Activated T-helper 1 cell treated with anti-CD3 and anti-CD28 coated beads, Interleukin-12 subunit alpha, Interleukin-12 subunit beta, Interleukin-2, Interleukin-4 antibody, amounts not matched to agents 30 ng/mL and 10 ng/mL and 1 ng/mL, durations not matched to agents 14 hours and 24 hours and 36 hours (primary cell): ENCODE results near the gene PCNX1. TPM values are rescaled to one million over a fixed set of nuclear protein-coding genes. Genes with fewer than 3 reads are reported as not detected.

Source experiments
- DNase-seq: peaks from one replicate; pipeline ENCODE4 v3.0.0; 2021; ENCODE audit warnings: low spot score
- H3K27ac Mint-ChIP-seq: one replicate; pipeline ENCODE4 v1.8.0; 2021; ENCODE audit warnings: mild to moderate bottlenecking, mixed read lengths
- H3K27me3 Mint-ChIP-seq: one replicate; pipeline ENCODE4 v1.8.0; 2022; ENCODE audit warnings: mild to moderate bottlenecking, moderate library complexity, mixed read lengths; ENCODE audit not compliant: insufficient read depth
- H3K36me3 Mint-ChIP-seq: one replicate; pipeline ENCODE4 v1.8.0; 2021; ENCODE audit warnings: low read depth, mixed read lengths
- H3K4me1 Mint-ChIP-seq: one replicate; pipeline ENCODE4 v1.8.0; 2021; ENCODE audit warnings: low read depth, mixed read lengths
- H3K4me3 Mint-ChIP-seq: one replicate; pipeline ENCODE4 v1.8.0; 2021; ENCODE audit warnings: mild to moderate bottlenecking, moderate library complexity, mixed read lengths
- H3K9me3 Mint-ChIP-seq: one replicate; pipeline ENCODE4 v1.8.0; 2021; ENCODE audit warnings: mixed read lengths
- intact Hi-C: fragments of 100-400 bp; cut with micrococcal nuclease; formaldehyde crosslinking; loops from one replicate; pipeline ENCODE4 v1.15.1; 2024
- total RNA-seq: library from RNA; stranded (reverse); gene quantifications from 2 replicates; pipeline ENCODE4 v1.2.3, GENCODE V29; 2022

Gene PCNX1
- total RNA-seq, 1 donor from 2014 or later: 37.9 TPM

DNA sequence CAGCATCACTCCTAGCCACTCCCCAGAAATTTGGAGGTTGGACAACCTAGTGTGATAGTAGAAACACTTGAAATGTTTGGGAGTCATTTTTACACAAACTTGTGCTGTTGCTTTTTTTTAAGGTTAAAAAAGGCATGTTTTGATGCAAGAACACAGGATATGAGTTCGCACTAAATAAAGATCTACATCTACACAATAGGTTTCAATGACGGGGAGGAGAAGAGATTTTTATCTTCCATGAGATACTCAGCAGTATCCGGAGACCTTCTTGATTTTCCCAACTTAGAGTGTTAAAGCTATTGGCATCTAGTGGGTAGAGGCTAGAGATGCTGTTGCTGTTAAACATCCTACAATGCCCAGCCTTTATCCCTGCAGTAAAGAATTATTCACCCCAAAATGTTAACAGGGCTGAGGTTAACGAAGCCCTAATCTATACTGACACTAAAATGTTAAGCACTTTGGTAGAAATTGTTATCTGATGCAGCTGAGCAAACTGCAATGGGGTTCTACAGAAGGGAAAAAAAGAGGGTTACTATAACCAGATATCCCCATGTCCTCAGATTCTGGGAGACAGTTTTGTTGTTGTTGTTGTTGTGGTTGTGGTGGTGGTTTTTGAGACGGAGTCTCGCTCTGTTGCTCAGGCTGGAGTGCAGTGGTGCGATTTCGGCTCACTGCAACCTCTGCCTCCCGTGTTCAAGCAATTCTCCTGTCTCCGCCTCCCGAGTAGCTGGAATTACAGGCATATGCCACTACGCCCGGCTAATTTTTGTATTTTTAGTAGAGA, 14.0 kb upstream of the PCNX1 start:
- peak overlapping the region; percentile 19 for H3K4me3 Mint-ChIP-seq
- no peaks in the 10 kb centered on the region for H3K27me3 Mint-ChIP-seq
- H3K4me1 Mint-ChIP-seq: peaks cover 82% of the 10 kb centered on the region
- peaks cover 11% of the 10 kb centered on the region for H3K9me3 Mint-ChIP-seq
- peak overlapping the region; percentile 68 for H3K27ac Mint-ChIP-seq
- peaks cover 2% of the 10 kb centered on the region for H3K36me3 Mint-ChIP-seq
- intact Hi-C loops: loop anchor here (1.0 kb wide), 1 partner anchor 9 kb away; no protein-coding TSS in a partner anchor
- DNase-seq: no peak

DNA sequence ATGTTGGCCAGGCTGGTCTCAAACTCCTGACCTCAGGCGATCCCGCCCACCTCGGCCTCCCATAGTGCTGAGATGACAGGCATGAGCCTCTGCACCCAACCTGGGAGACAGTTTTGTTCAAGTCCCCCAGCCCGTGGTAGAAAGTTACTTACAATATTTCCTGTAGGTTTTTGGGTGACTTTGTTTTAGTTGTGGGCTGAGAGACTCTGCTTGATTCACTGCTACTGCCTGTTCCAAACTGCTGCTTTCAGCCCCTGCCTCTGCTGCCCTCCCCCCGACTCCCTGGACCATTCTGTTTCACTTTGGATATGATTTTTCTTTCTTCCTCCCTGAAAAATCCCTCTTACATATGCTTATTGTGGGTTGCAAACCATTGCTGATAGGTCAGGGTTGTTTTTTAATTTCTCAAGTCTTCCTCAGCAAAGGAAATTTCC, 13.4 kb upstream of the PCNX1 start:
- DNase-seq: no peak
- Mint-ChIP-seq H3K4me3 (peak overlapping the region; percentile 19), H3K9me3 (peaks cover 11% of the 10 kb centered on the region), H3K27me3 (no peaks in the 10 kb centered on the region), H3K27ac (peak overlapping the region; percentile 68), H3K4me1 (peaks cover 82% of the 10 kb centered on the region), H3K36me3 (peaks cover 2% of the 10 kb centered on the region)
- intact Hi-C loops: loop anchor here (1.0 kb wide), 3 partner anchors 8 to 13 kb away; partner anchors contain the start of gene PCNX1

DNA sequence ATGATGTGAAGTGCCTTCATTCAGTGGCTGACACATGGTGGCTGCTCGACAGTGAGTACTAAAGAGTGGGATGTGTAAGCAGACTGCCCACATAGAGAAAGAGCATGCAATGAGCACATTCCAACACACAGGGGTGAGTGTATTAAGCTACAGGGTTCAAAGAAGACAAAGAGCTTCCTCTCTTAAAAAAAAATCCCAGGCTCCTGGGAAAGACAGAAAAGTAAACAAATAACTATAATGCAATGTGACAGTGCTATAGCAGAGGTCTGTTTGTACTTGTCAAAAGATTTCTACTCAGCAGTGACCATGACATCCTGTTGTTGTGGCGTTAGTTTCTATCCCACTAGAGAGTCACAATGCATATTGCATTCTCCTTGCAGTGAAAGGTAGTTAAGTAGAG, 12.4 kb upstream of the PCNX1 start:
- Mint-ChIP-seq H3K9me3 (peaks cover 11% of the 10 kb centered on the region), H3K27ac (peak overlapping the region; percentile 68), H3K4me3 (no peak overlapping the region), H3K27me3 (peaks cover 2% of the 10 kb centered on the region), H3K4me1 (peaks cover 77% of the 10 kb centered on the region), H3K36me3 (peaks cover 2% of the 10 kb centered on the region)
- no peak for DNase-seq
- intact Hi-C loops: loop anchor here (1.0 kb wide), 2 partner anchors 9 to 12 kb away; partner anchors contain the start of gene PCNX1

DNA sequence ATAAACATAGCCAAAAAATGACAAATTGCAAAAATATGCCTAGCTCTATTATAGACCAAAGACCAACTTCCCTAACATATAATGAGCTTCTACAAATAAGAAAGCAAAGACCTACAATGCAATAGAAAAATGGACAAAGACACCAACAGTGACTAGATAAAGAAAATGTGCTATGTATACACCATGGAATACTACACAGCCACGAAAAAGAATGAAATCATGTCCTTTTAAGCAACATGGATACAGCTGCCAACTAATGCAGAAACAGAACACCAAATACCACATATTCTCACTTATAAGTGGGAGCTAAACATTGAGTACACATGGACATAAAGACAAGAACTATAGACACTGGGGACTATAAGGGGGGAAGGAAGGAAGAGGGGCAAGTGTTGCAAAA, 10.9 kb upstream of the PCNX1 start:
- no peak for DNase-seq
- H3K9me3 Mint-ChIP-seq: peaks cover 11% of the 10 kb centered on the region
- no peak overlapping the region for H3K27ac Mint-ChIP-seq
- H3K36me3 Mint-ChIP-seq: peaks cover 2% of the 10 kb centered on the region
- intact Hi-C loops: no loop called here
- peaks cover 2% of the 10 kb centered on the region for H3K27me3 Mint-ChIP-seq
- H3K4me3 Mint-ChIP-seq: no peak overlapping the region
- H3K4me1 Mint-ChIP-seq: peaks cover 63% of the 10 kb centered on the region

DNA sequence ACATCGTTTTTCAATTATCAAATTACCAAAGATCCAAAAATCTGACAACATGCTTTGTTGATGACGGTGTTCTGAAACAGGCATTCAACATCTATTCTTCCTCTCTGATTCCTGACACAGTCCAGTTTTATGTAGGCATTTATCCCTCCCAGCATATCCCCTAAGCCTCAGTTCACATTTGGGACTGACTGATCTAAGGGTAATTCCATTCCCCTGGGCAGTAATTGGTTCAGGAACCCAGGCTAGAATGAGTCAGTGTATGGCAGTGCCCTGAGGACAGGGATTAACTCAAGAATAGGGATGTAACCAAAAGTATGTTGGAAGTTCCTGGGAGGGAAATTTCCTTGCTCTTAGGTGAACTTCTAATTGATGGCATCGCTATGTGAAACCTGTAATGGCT, 10.3 kb upstream of the PCNX1 start:
- Mint-ChIP-seq H3K27ac (no peak overlapping the region), H3K4me3 (no peak overlapping the region), H3K27me3 (peaks cover 2% of the 10 kb centered on the region), H3K4me1 (peaks cover 62% of the 10 kb centered on the region), H3K9me3 (peaks cover 11% of the 10 kb centered on the region), H3K36me3 (peaks cover 2% of the 10 kb centered on the region)
- DNase-seq: no peak
- intact Hi-C loops: no loop called here

DNA sequence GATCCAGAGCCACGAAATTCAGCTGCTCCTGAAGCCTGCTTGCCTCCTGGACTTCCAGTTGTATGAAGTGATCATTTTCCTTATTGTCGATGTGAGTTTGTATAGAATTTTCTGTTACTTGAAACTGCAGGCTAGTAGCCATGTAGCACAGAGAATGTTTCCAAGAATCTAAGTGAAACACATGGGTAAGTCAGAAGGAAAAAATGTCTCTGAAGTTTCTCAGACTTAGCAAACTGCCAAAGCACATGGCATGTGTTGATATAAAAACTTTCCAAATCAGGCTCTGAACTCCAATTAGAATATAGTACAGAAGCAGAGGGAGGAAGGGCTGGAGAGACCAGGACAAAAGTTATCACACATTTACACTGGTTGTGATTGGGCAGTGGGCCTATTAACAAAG, 9.8 kb upstream of the PCNX1 start:
- Mint-ChIP-seq H3K27ac (no peak overlapping the region), H3K27me3 (peaks cover 2% of the 10 kb centered on the region), H3K4me1 (peaks cover 62% of the 10 kb centered on the region), H3K4me3 (no peak overlapping the region), H3K36me3 (peaks cover 2% of the 10 kb centered on the region), H3K9me3 (peaks cover 11% of the 10 kb centered on the region)
- no peak for DNase-seq
- intact Hi-C loops: no loop called here

DNA sequence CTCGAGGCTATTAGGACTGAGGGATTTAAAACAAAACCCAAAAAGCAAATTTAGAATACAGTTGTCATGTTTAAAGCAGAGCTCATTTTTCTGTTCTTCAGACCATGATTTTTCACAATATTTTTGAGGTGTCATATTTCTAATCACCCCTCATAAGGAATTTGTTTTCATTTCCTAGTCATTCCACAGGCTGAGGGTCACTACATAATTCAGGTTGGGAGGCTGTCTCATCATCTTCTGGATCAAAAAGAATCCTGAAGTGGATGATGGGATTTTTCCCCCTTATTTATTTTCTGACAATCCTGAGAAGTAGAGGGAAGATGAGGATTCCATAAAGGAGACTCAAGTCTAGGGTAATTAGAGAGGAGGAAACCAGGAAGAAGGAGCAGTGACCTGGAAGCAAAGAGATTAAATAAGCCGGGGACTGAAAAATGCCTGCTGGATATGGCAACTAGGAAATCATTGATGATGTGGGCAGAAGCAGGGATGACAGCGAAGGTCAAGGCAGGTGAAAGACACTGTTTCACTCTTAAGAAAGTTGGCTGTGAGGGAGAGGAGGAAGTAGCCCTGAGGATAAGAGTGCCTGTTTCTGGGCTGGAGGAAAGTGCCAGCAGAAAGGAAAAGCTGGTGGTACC, 9.0 kb upstream of the PCNX1 start:
- peaks cover 2% of the 10 kb centered on the region for H3K36me3 Mint-ChIP-seq
- no peak overlapping the region for H3K27ac Mint-ChIP-seq
- no peak overlapping the region for H3K4me3 Mint-ChIP-seq
- H3K9me3 Mint-ChIP-seq: peaks cover 11% of the 10 kb centered on the region
- intact Hi-C loops: no loop called here
- peaks cover 59% of the 10 kb centered on the region for H3K4me1 Mint-ChIP-seq
- peaks cover 2% of the 10 kb centered on the region for H3K27me3 Mint-ChIP-seq
- no peak for DNase-seq

DNA sequence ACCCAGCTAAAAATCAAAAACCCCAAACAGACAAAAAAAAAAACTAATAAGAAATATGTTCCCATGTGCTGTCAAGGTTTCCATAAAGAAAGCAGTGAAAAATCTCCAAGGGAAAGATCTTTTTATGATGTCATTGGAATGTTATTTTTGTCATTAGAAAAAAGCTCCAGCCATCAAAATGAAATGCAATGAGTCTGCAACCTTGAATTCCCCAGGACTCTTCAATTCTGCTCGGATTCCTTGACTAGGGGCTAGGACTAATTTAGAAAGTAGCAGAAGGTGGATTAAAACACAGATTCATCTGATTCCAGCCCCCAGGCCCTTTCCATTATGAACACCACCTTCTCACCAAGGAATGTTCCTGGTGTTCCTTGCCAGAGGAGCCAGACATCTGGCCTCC, 6.0 kb upstream of the PCNX1 start:
- Mint-ChIP-seq H3K4me3 (no peak overlapping the region), H3K27ac (no peak overlapping the region), H3K9me3 (peaks cover 9% of the 10 kb centered on the region), H3K27me3 (peaks cover 4% of the 10 kb centered on the region), H3K4me1 (peaks cover 52% of the 10 kb centered on the region), H3K36me3 (peaks cover 4% of the 10 kb centered on the region)
- intact Hi-C loops: no loop called here
- DNase-seq: no peak

DNA sequence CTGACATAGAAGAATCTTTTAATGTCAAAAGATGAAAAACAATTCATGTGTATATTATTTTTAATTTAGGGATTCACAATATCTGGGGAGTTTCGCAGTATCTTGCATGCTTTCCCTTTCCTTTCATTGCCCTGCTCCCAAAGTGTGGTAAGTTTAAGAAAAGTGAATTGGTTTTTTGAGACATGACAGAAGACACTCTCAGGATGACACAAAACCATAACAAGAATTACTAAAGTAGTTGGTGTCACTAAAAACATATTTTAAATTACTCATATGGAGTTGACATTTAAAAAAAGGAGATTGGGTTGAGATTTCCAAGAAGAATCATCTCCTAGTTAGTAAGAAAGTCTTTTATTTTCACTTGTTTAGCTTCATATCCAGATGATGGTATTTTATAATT, 5.1 kb upstream of the PCNX1 start:
- H3K4me1 Mint-ChIP-seq: peaks cover 55% of the 10 kb centered on the region
- peak overlapping the region; percentile 29 for H3K27ac Mint-ChIP-seq
- intact Hi-C loops: loop anchor here (1.0 kb wide), 3 partner anchors 9 to 30 kb away; no protein-coding TSS in a partner anchor
- no peaks in the 10 kb centered on the region for H3K9me3 Mint-ChIP-seq
- peaks cover 4% of the 10 kb centered on the region for H3K27me3 Mint-ChIP-seq
- DNase-seq: no peak
- H3K36me3 Mint-ChIP-seq: peaks cover 3% of the 10 kb centered on the region
- H3K4me3 Mint-ChIP-seq: no peak overlapping the region

DNA sequence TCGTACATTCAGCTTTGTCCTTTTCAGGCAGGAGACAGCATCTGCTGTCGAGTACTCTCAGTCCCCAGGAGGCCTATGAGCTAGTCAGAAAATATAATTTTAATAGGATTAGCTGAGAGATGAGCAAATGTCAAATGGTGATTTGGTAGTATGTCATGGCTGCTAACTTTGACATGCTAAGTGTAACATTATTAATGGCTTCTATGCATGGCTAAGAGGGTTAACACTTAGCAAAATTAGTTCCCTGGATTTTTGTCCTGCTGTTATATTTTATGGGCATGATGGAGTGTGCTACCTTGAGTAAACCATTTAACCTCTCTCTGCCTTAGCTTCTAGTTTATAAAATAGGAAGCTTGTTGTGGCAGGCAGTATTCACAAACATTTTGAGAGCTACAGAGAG, 2.9 kb upstream of the PCNX1 start:
- intact Hi-C loops: no loop called here
- H3K27me3 Mint-ChIP-seq: peaks cover 2% of the 10 kb centered on the region
- no peaks in the 10 kb centered on the region for H3K9me3 Mint-ChIP-seq
- H3K4me1 Mint-ChIP-seq: peaks cover 45% of the 10 kb centered on the region
- no peak for DNase-seq
- peaks cover 6% of the 10 kb centered on the region for H3K36me3 Mint-ChIP-seq
- no peak overlapping the region for H3K27ac Mint-ChIP-seq
- H3K4me3 Mint-ChIP-seq: no peak overlapping the region

DNA sequence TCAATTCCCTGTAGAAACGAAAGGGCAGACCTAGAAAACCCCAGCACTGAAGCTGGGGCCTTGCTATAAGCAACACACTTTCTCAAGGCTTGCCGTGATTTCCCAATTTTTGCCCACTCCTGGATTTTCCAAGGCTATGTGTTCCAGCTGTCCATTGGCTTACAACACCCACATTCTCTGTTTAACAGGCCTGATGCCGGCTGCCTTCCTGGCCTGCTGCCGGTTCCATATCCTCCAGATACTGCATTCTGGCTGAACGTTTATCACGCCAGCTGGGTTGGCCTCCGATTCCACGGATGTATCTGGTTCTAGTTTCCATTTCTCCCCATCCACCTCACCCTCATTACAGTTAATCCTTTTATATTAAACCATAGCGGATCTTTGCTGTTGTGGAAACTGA, 2.0 kb upstream of the PCNX1 start:
- peaks cover 9% of the 10 kb centered on the region for H3K36me3 Mint-ChIP-seq
- DNase-seq: no peak
- intact Hi-C loops: no loop called here
- peaks cover 2% of the 10 kb centered on the region for H3K27me3 Mint-ChIP-seq
- no peaks in the 10 kb centered on the region for H3K9me3 Mint-ChIP-seq
- H3K4me1 Mint-ChIP-seq: peaks cover 53% of the 10 kb centered on the region
- H3K27ac Mint-ChIP-seq: no peak overlapping the region
- no peak overlapping the region for H3K4me3 Mint-ChIP-seq

DNA sequence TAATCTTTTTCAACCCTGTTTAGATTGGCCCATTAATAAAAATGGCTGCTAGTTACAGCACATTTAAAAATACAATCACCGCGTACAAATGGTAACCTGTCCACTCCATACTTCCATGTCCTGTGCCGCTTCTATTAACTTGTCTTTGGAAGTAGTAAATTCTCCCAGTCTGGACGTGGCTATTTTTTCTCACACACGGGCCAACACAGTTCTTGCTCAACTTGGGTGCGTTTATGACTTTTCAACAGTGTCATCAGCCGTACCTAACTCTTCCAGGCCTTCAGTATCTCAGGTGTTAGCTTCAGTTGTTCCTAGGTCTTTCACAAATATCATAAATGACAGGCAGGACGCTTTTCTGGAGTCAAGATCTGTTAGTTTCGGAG, 475 bp upstream of the PCNX1 start:
- Mint-ChIP-seq H3K36me3 (peaks cover 14% of the 10 kb centered on the region), H3K4me3 (peak overlapping the region; percentile 86), H3K9me3 (no peaks in the 10 kb centered on the region), H3K27ac (peak overlapping the region; percentile 94), H3K27me3 (peaks cover 2% of the 10 kb centered on the region), H3K4me1 (peaks cover 63% of the 10 kb centered on the region)
- intact Hi-C loops: loop anchor here (1.0 kb wide), 8 partner anchors 12 to 649 kb away; no protein-coding TSS in a partner anchor
- no peak for DNase-seq
